ENCODE measurements around the gene PLA2G6. TPM values are rescaled to one million over a fixed set of nuclear protein-coding genes. Genes with fewer than 3 reads are reported as not detected.

PLA2G6 gene
- total RNA-seq, 1 experiment from 2014 or later: 36.0 TPM

DNA sequence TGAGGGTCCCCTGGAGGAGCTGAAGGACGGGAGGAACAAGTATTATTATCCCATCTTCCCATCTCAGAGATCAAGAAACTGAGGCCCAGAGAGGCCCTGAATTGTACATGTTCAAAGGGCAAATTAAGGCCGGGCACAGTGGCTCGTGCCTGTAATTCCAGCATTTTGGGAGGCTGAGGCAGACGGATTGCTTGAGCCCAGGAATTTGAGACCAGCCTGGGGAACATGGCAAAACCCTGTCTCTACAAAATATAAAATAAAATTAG, 8.1 kb downstream of the PLA2G6 start:
- H3K4me2 ChIP-seq (ENCODE audit: low read length): no peak overlapping the region
- no TSS peak for BruUV-seq (replicated peaks)
- intact Hi-C loops (cut with micrococcal nuclease): no loop called here

GRCh38 chr22:38172832-38173640, 8.6 kb downstream of the PLA2G6 start:
- intact Hi-C loops (cut with micrococcal nuclease): no loop called here
- Histone ChIP-seq H3K27ac (ENCODE audit: low read depth, low read length) (no peak overlapping the region), H2AFZ (ENCODE audit: low read depth, low read length, poor library complexity, severe bottlenecking) (no peak overlapping the region), H3K27me3 (ENCODE audit: insufficient read depth, low read length) (no peaks in the 10 kb centered on the region), H3K9me2 (ENCODE audit: insufficient read depth) (no peaks in the 10 kb centered on the region), H3K4me2 (ENCODE audit: low read length) (no peak overlapping the region), H3K9me3 (ENCODE audit: control insufficient read depth in 1 of 2, insufficient read depth in 1 of 2, low read depth in 1 of 2, low read length in 2 of 2) (no peaks in the 10 kb centered on the region), H3K4me3 (replicated peaks in 1 of 2; ENCODE audit: low read depth in 1 of 2, low read length in 2 of 2) (no peak overlapping the region), H3K9ac (ENCODE audit: low read length) (no peak overlapping the region), H3K79me2 (ENCODE audit: insufficient read depth, low read length) (no peaks in the 10 kb centered on the region), H3K4me1 (ENCODE audit: control insufficient read depth in 1 of 2, insufficient read depth in 2 of 2, low read length in 2 of 2) (peaks cover 19 to 26% of the 10 kb centered on the region in 2 experiments), H4K20me1 (ENCODE audit: insufficient read depth) (no peaks in the 10 kb centered on the region), H3K36me3 (ENCODE audit: control insufficient read depth in 1 of 2, insufficient read depth in 2 of 2, low read length in 2 of 2) (no peaks in the 10 kb centered on the region)
- ChIA-PET RAD21 (ENCODE audit: low non-redundant PET in 1 of 2, low total read pairs in 2 of 2, uncharacterized antibody in 2 of 2, unreplicated experiment in 2 of 2) (no interaction called here), POLR2A (no interaction called here), CTCF (no interaction called here)
- DNase-seq (ENCODE audit: low read depth, low spot score) (no peak), ATAC-seq (no peak)
- BruUV-seq (replicated peaks): no TSS peak
- TF ChIP-seq EZH2 (IDR thresholded peaks at IDR 0.05) (no peak), CTCF (IDR thresholded peaks at IDR 0.05 in 2 of 3, conservative IDR thresholded peaks at IDR 0.05 in 1 of 3; ENCODE audit: borderline replicate concordance in 1 of 3, insufficient read depth in 1 of 3, low read depth in 2 of 3, low read length in 2 of 3) (no peak), CBX3 (IDR thresholded peaks at IDR 0.05; ENCODE audit: low read depth) (no peak), SP1 (IDR thresholded peaks at IDR 0.05; ENCODE audit: low read depth) (no peak), SRF (IDR thresholded peaks at IDR 0.05; ENCODE audit: low read depth) (no peak)
- TF ChIP-seq, protein P1, sequence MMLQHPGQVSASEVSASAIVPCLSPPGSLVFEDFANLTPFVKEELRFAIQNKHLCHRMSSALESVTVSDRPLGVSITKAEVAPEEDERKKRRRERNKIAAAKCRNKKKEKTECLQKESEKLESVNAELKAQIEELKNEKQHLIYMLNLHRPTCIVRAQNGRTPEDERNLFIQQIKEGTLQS (IDR thresholded peaks at IDR 0.05): no peak

More for the DNA sequence above, 8.1 kb downstream of the PLA2G6 start:
- Histone ChIP-seq H3K4me3 (replicated peaks in 1 of 2; ENCODE audit: low read depth in 1 of 2, low read length in 2 of 2) (no peak overlapping the region), H3K9ac (ENCODE audit: low read length) (no peak overlapping the region), H3K9me2 (ENCODE audit: insufficient read depth) (no peaks in the 10 kb centered on the region), H3K9me3 (ENCODE audit: control insufficient read depth in 1 of 2, insufficient read depth in 1 of 2, low read depth in 1 of 2, low read length in 2 of 2) (no peaks in the 10 kb centered on the region), H3K36me3 (ENCODE audit: control insufficient read depth in 1 of 2, insufficient read depth in 2 of 2, low read length in 2 of 2) (no peaks in the 10 kb centered on the region), H3K4me1 (ENCODE audit: control insufficient read depth in 1 of 2, insufficient read depth in 2 of 2, low read length in 2 of 2) (peaks cover 24 to 32% of the 10 kb centered on the region in 2 experiments), H3K27ac (ENCODE audit: low read depth, low read length) (no peak overlapping the region), H3K27me3 (ENCODE audit: insufficient read depth, low read length) (no peaks in the 10 kb centered on the region), H3K79me2 (ENCODE audit: insufficient read depth, low read length) (no peaks in the 10 kb centered on the region), H4K20me1 (ENCODE audit: insufficient read depth) (no peaks in the 10 kb centered on the region), H2AFZ (ENCODE audit: low read depth, low read length, poor library complexity, severe bottlenecking) (no peak overlapping the region)
- DNase-seq (ENCODE audit: low read depth, low spot score) (no peak), ATAC-seq (no peak)
- ChIA-PET POLR2A (no interaction called here), CTCF (no interaction called here), RAD21 (ENCODE audit: low non-redundant PET in 1 of 2, low total read pairs in 2 of 2, uncharacterized antibody in 2 of 2, unreplicated experiment in 2 of 2) (no interaction called here)
- no peak for TF ChIP-seq ZFX (IDR thresholded peaks at IDR 0.05)
